ENCODE results near the gene ANKZF1. TPM values are rescaled to one million over a fixed set of nuclear protein-coding genes. Genes with fewer than 3 reads are reported as not detected.

The ANKZF1 gene
- total RNA-seq, 1 experiment from 2014 or later = 36.2 TPM

GRCh38 chr2:219197388-219197787 lies 32.2 kb upstream of the ANKZF1 start:
- Histone ChIP-seq H3K27ac (ENCODE audit: low read length) (no peak overlapping the region), H3K9me3 (ENCODE audit: control insufficient read depth, insufficient read depth, low read depth, low read length) (no peaks in the 10 kb centered on the region), H3K4me1 (ENCODE audit: control insufficient read depth, insufficient read depth, low read length) (no peaks in the 10 kb centered on the region), H3K27me3 (ENCODE audit: control insufficient read depth, insufficient read depth, low read length) (no peaks in the 10 kb centered on the region), H3K4me3 (ENCODE audit: low read depth in 2 of 2, low read length in 2 of 2) (no peak overlapping the region), H3K36me3 (ENCODE audit: control insufficient read depth, insufficient read depth, low read length) (no peaks in the 10 kb centered on the region)
- in situ Hi-C loops (cut with HindIII; ENCODE audit: low pct_unique_long_range_greater_than_20kb, low sequenced_read_pairs) = no loop called here
- ChIA-PET CTCF (interaction anchor here (0.7 kb wide), 1 partner anchor 28 kb away, joined by 9 read pairs; the partner anchor contains the start of gene SLC23A3), POLR2A (no interaction called here)
- intact Hi-C loops (cut with micrococcal nuclease; ENCODE audit: unreplicated experiment) = no loop called here
- TF ChIP-seq POLR2AphosphoS5 (IDR thresholded peaks at IDR 0.05; ENCODE audit: low read depth, low read length) (no peak), SIN3A (IDR thresholded peaks at IDR 0.05; ENCODE audit: borderline replicate concordance, insufficient read depth, low read depth, low read length) (no peak), TCF7L2 (IDR thresholded peaks at IDR 0.05; ENCODE audit: low read depth, low read length) (no peak), REST (IDR thresholded peaks at IDR 0.05; ENCODE audit: insufficient read depth in 1 of 2, low read depth in 2 of 2, low read length in 1 of 2) (no peak)
- TF ChIP-seq, protein P1, sequence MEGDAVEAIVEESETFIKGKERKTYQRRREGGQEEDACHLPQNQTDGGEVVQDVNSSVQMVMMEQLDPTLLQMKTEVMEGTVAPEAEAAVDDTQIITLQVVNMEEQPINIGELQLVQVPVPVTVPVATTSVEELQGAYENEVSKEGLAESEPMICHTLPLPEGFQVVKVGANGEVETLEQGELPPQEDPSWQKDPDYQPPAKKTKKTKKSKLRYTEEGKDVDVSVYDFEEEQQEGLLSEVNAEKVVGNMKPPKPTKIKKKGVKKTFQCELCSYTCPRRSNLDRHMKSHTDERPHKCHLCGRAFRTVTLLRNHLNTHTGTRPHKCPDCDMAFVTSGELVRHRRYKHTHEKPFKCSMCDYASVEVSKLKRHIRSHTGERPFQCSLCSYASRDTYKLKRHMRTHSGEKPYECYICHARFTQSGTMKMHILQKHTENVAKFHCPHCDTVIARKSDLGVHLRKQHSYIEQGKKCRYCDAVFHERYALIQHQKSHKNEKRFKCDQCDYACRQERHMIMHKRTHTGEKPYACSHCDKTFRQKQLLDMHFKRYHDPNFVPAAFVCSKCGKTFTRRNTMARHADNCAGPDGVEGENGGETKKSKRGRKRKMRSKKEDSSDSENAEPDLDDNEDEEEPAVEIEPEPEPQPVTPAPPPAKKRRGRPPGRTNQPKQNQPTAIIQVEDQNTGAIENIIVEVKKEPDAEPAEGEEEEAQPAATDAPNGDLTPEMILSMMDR (IDR thresholded peaks at IDR 0.05) = no peak
- BruUV-seq (replicated peaks) = no TSS peak
- DNase-seq (ENCODE audit: low read depth, low spot score) (no peak), ATAC-seq (no peak)

GRCh38 chr2:219198974-219199373 lies 30.6 kb upstream of the ANKZF1 start:
- no peak for DNase-seq (ENCODE audit: low read depth, low spot score)
- Histone ChIP-seq H3K36me3 (ENCODE audit: control insufficient read depth, insufficient read depth, low read length) (no peaks in the 10 kb centered on the region), H3K9me3 (ENCODE audit: control insufficient read depth, insufficient read depth, low read depth, low read length) (no peaks in the 10 kb centered on the region), H3K27ac (ENCODE audit: low read length) (no peak overlapping the region), H3K27me3 (ENCODE audit: control insufficient read depth, insufficient read depth, low read length) (no peaks in the 10 kb centered on the region), H3K4me3 (ENCODE audit: low read depth in 2 of 2, low read length in 2 of 2) (no peak overlapping the region), H3K4me1 (ENCODE audit: control insufficient read depth, insufficient read depth, low read length) (no peaks in the 10 kb centered on the region)
- POLR2A ChIA-PET = interaction anchor here (0.6 kb wide), 1 partner anchor 189 kb away, joined by 13 read pairs; the partner anchor contains the start of gene DNPEP
- intact Hi-C loops (cut with micrococcal nuclease; ENCODE audit: unreplicated experiment) = no loop called here
- TF ChIP-seq, protein P1 (IDR thresholded peaks at IDR 0.05) = no peak
- TF ChIP-seq POLR2AphosphoS5 (IDR thresholded peaks at IDR 0.05; ENCODE audit: low read depth, low read length) = no peak
- no peak for TF ChIP-seq REST (IDR thresholded peaks at IDR 0.05; ENCODE audit: insufficient read depth in 1 of 2, low read depth in 2 of 2, low read length in 1 of 2)
- no peak for TF ChIP-seq SIN3A (IDR thresholded peaks at IDR 0.05; ENCODE audit: borderline replicate concordance, insufficient read depth, low read depth, low read length)
- no peak for TF ChIP-seq TCF7L2 (IDR thresholded peaks at IDR 0.05; ENCODE audit: low read depth, low read length)
- CTCF ChIA-PET = no interaction called here
- ATAC-seq = no peak
- no TSS peak for BruUV-seq (replicated peaks)
- in situ Hi-C loops (cut with HindIII; ENCODE audit: low pct_unique_long_range_greater_than_20kb, low sequenced_read_pairs) = no loop called here
